Fibroblast of mammary gland (primary cell): Measurements from ENCODE around the gene TNFAIP1.

ENCODE experiments used
- DNase-seq: peaks from one replicate; pipeline ENCODE4 v3.0.0-alpha.2; 2010; ENCODE audit warnings: low read depth
- H3K4me3 ChIP-seq: 2 replicates; pipeline ENCODE4 v1.5.1; 2011; ENCODE audit warnings: low read depth, mild to moderate bottlenecking, low read length, moderate library complexity; ENCODE audit not compliant: control insufficient read depth
- TF ChIP-seq, protein P1 (sequence below): conservative IDR thresholded peaks from 2 replicates; pipeline ENCODE4 v1.5.1; 2011; ENCODE audit warnings: low read depth, low read length, inconsistent platforms; ENCODE audit not compliant: control insufficient read depth, insufficient read depth

TNFAIP1 gene

DNA sequence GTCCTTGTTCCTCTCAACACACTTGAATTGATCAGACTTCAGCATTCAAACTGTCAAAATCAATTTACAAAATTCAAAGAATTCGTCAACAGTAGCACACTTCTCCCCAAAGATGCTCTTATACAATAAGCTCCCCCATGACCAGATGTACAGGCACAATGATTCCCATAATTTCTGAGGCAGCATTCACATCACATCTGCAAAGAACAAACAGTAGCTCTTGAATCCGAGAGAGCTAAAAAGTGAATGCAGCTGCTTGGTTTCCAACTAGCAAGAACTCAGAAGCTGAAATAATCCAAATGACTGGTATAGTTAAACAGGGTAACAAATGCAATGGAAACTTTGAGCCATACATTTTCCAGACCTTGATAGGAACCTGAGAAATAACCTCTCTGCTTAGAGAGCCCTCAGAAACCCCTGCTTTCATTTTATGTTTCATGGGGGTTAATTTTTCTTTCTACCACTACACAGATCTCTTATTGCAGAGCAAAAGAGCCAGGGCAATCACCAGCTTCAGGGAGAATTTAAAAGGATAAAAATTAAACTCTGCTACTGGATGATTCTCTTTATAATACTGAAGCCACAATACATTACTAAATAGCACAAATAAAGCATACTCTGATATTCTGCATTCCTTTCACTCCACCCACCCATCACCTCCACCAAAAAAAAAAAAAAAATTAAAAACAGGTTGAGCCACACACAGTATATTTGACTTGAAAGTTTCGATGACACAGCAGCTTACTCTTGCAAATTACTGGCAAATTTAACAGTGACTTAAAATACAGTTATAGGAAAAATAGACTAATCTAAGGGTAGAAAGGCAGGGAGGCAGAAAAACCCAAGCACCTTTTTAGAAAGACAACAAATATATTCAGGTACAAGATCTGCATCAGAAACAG is 39.6 kb upstream of the TNFAIP1 start:
- no peak overlapping the region for H3K4me3 ChIP-seq
- DNase-seq, result no peak
- TF ChIP-seq, protein P1, sequence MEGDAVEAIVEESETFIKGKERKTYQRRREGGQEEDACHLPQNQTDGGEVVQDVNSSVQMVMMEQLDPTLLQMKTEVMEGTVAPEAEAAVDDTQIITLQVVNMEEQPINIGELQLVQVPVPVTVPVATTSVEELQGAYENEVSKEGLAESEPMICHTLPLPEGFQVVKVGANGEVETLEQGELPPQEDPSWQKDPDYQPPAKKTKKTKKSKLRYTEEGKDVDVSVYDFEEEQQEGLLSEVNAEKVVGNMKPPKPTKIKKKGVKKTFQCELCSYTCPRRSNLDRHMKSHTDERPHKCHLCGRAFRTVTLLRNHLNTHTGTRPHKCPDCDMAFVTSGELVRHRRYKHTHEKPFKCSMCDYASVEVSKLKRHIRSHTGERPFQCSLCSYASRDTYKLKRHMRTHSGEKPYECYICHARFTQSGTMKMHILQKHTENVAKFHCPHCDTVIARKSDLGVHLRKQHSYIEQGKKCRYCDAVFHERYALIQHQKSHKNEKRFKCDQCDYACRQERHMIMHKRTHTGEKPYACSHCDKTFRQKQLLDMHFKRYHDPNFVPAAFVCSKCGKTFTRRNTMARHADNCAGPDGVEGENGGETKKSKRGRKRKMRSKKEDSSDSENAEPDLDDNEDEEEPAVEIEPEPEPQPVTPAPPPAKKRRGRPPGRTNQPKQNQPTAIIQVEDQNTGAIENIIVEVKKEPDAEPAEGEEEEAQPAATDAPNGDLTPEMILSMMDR, result no peak

DNA sequence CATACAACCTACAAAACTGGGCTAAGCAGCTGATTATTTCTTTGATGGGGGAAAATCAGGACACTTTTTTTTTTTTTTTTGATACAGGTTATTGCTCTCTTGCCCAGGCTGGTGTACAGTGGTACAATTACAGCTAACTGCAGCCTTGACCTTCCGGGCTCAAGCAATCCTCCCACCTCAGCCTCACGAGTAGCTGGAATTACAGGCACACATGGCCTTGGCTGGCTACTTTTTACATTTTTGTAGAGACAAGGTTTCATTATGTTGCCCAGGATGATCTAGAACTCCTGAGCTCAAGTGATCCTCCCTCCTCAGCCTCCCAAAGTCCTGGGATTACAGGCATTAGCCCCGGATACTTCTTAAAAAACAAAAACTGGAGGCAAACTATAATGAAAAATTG is 37.1 kb upstream of the TNFAIP1 start:
- H3K4me3 ChIP-seq, result no peak overlapping the region
- TF ChIP-seq, protein P1, result no peak
- no peak for DNase-seq

DNA sequence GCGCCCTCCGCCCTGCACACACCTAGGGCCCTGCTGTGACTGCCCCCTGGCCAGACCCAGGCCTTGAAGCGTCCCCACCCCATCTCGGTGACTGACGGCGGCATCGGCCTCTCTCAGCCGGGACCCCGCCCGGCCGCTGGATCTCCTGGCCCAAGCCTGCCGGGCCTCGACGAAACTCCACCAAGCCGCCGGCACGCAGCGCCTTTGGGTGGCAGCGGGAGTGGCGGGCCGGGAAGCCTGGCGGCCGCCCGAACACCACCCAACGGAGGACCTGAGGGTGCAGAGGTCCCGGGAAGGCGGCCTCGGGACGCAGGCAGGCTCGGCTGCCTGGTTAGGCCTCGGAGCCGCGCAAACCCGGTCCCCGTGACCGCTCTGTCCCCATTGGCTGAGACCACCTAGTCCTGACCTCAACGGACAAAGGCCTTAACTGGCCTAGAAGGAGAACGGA is 28.6 kb upstream of the TNFAIP1 start:
- no peak for DNase-seq
- TF ChIP-seq, protein P1, result no peak
- no peak overlapping the region for H3K4me3 ChIP-seq

DNA sequence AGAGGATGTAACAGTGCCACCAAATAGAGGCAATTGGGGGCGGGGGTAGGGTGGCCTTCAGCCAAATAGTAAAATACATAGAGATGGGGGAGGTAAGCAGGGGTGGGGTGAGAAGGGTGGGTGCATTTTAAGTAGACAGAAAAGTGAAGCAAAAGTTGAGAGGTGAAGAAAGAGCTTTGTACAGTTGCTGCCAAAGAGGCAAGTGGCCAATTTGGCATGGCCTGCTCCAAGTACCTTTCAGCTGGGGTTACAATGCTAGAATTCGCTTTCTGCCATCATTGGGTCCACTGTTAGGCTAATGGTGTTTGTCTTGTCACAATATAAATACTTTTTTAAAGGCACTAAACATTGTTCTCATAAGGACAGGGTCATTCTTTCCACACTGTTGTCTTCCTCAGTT is 21.7 kb upstream of the TNFAIP1 start:
- no peak for DNase-seq
- TF ChIP-seq, protein P1, result no peak

DNA sequence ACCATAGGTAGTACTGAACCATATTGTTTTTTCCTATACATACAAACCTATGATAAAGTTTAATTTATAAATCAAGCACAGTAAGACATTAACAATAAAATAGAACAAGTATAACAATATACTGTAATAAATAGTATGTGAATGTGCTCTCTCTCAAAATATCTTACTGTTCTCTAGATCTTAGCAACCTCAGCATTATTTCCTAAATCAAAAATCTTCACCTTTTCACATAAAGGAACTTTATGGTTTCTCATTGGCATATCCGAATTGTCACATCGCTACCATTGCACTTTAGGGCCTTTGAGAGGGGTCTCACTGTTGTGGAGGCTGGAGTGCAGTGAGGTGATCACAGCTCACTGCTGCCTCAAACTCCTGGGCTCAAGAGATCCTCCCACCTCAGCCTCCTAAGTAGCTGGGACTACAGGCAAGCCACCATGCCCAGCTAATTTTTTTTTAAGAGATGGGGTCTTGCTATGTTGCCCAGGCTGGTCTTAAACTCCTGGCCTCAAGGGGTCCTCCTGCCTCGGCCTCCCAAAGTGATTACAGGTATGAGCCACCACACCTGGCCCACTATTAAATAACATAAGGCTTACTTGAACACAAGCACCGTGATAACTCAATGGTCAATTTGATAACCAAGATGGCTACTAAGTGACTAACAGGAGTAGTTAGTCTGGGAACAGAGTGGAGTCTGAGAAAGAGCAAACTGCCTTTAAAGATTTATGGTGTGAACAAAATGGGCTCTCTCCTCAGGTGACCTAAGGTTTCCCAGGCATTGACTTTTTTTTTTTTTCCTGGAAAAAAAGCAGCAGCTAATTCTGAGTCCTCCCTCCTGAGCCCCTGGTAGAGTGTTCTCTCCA is 19.5 kb upstream of the TNFAIP1 start:
- no peak overlapping the region for H3K4me3 ChIP-seq
- DNase-seq, result no peak
- TF ChIP-seq, protein P1, result no peak

More for the DNA sequence above, 21.7 kb upstream of the TNFAIP1 start:
- no peak overlapping the region for H3K4me3 ChIP-seq

DNA sequence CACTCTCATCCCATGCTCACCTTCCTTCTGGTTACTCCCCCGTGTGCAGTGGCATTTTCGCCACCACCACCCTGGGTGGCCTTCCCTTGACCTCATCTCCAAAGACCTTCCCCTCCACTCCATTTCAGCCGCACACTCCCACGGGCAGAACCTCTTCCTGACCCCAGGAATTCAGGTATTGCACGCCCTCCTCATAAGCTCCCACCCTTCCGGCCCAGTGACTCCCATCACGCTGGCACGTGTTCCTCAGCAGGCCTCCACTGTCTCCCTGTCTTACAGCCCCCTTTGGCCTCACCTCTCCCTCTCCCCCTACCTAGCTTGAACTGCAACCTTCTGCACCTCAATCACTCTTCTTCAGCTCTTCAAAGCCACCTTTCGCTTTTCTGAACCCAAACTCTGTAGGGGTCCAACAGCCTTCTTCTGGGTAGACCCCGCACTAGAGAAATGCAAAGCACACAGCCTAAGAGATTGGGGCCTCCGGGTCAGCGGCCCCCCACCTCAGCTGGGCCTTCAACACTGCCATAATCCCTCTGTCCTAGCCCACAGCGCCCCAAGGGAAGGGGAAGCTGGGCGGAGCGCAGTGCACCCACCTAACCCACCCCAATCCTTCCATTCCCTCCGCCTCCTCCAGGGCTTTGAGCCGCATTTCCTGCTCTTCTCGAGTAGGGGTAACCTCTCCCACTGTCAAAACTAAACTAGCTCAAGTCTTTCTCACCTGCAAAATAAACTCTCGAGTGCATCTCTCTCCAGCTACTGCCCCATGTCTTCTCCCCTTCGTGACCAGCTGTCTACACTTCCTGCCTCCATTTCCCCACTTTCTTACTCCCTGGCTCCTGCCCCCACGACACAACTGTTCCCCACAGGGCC is 18.2 kb upstream of the TNFAIP1 start:
- TF ChIP-seq, protein P1, result no peak
- H3K4me3 ChIP-seq, result no peak overlapping the region
- no peak for DNase-seq
